CD14-positive monocyte (primary cell): ENCODE results near the gene CTNNBL1. TPM values are rescaled to one million over a fixed set of nuclear protein-coding genes. Genes with fewer than 3 reads are reported as not detected.

Experiments
- DNase-seq, 3 donors: peaks; one replicate each; pipeline ENCODE4 v3.0.0-alpha.2; 2011 to 2022
- H2AFZ ChIP-seq: 2 replicates; pipeline ENCODE4 v1.6.0; 2012; ENCODE audit warnings: mild to moderate bottlenecking, low read depth, low read length, inconsistent platforms; ENCODE audit not compliant: insufficient read depth, poor library complexity, severe bottlenecking
- H3K27ac ChIP-seq, 2 donors: 1 replicate in 1 of 2; 2 replicates in 1 of 2; pipeline ENCODE4 v1.5.1; 2012 to 2013; ENCODE audit warnings: low read length in 2 of 2, control low read depth in 1 of 2, inconsistent platforms in 1 of 2, low read depth in 1 of 2, mild to moderate bottlenecking in 1 of 2
- H3K27me3 ChIP-seq, 2 donors: one replicate each; pipeline versions ENCODE4 v1.6.0 to v1.6.1; 2011 to 2013; ENCODE audit warnings: low read length in 2 of 2; ENCODE audit not compliant: control insufficient read depth in 2 of 2, insufficient read depth in 2 of 2
- H3K36me3 ChIP-seq, 2 donors: replicated peaks in 1 of 2; 1 replicate in 1 of 2; 2 replicates in 1 of 2; pipeline versions ENCODE4 v1.5.1 to v1.6.1; 2012 to 2013; ENCODE audit warnings: low read length in 2 of 2, control low read depth in 1 of 2, inconsistent platforms in 1 of 2, mild to moderate bottlenecking in 1 of 2; ENCODE audit not compliant: insufficient read depth in 2 of 2, control insufficient read depth in 1 of 2
- H3K4me1 ChIP-seq, 2 donors: 1 replicate in 1 of 2; 2 replicates in 1 of 2; pipeline versions ENCODE4 v1.5.1 to v1.6.1; 2012 to 2013; ENCODE audit warnings: low read length in 2 of 2, control low read depth in 1 of 2, inconsistent platforms in 1 of 2, mild to moderate bottlenecking in 1 of 2, moderate library complexity in 1 of 2; ENCODE audit not compliant: insufficient read depth in 2 of 2, control insufficient read depth in 1 of 2
- H3K4me2 ChIP-seq: replicated peaks from 2 replicates; pipeline ENCODE3; 2012; ENCODE audit warnings: low read length, moderate library complexity, mild to moderate bottlenecking; ENCODE audit not compliant: poor library complexity, severe bottlenecking; ENCODE audit errors: extremely low read depth
- H3K4me3 ChIP-seq, 3 experiments: fragments of 200-600 bp in 1 of 3; sonication (generic) in 1 of 3; replicated peaks in 1 of 3; 1 replicate in 2 of 3; 2 replicates in 1 of 3; pipeline ENCODE4 v1.5.1; 2011 to 2013; ENCODE audit warnings: low read length in 3 of 3, mild to moderate bottlenecking in 3 of 3, control low read depth in 2 of 3, low read depth in 2 of 3, inconsistent platforms in 1 of 3, moderate library complexity in 1 of 3
- H3K79me2 ChIP-seq: 2 replicates; pipeline ENCODE4 v1.6.0; 2012; ENCODE audit warnings: mild to moderate bottlenecking, control low read depth, inconsistent platforms, low read length, moderate library complexity; ENCODE audit not compliant: insufficient read depth
- H3K9ac ChIP-seq: 2 replicates; pipeline ENCODE4 v1.6.0; 2017; ENCODE audit warnings: low read length, mild to moderate bottlenecking; ENCODE audit not compliant: insufficient read depth, poor library complexity, severe bottlenecking
- H3K9me3 ChIP-seq, 2 donors: replicated peaks in 1 of 2; 1 replicate in 1 of 2; 2 replicates in 1 of 2; pipeline versions ENCODE4 v1.5.1 to v1.6.1; 2012 to 2013; ENCODE audit warnings: low read length in 2 of 2, control low read depth in 1 of 2; ENCODE audit not compliant: control insufficient read depth in 1 of 2, insufficient read depth in 1 of 2
- H4K20me1 ChIP-seq: 2 replicates; pipeline ENCODE4 v1.6.0; 2012; ENCODE audit warnings: mild to moderate bottlenecking, low read length, control low read depth, moderate library complexity; ENCODE audit not compliant: insufficient read depth
- H3K27ac Mint-ChIP-seq, 7 donors: one replicate each; pipeline ENCODE4 v1.8.0; 2020; ENCODE audit warnings: mild to moderate bottlenecking in 7 of 7, mixed read lengths in 7 of 7, moderate library complexity in 6 of 7, inconsistent platforms in 2 of 7
- H3K27me3 Mint-ChIP-seq, 3 donors: one replicate each; pipeline ENCODE4 v1.8.0; 2021 to 2022; ENCODE audit warnings: low read depth in 3 of 3, mild to moderate bottlenecking in 3 of 3, mixed read lengths in 3 of 3, moderate library complexity in 3 of 3, inconsistent platforms in 1 of 3
- H3K36me3 Mint-ChIP-seq, 2 donors: one replicate each; pipeline ENCODE4 v1.8.0; 2020; ENCODE audit warnings: mixed read lengths in 2 of 2, inconsistent platforms in 1 of 2, mild to moderate bottlenecking in 1 of 2
- H3K4me1 Mint-ChIP-seq: one replicate; pipeline ENCODE4 v1.8.0; 2020; ENCODE audit warnings: mild to moderate bottlenecking, mixed read lengths
- H3K4me3 Mint-ChIP-seq, 2 donors: one replicate each; pipeline ENCODE4 v1.8.0; 2020; ENCODE audit warnings: mild to moderate bottlenecking in 2 of 2, mixed read lengths in 2 of 2, moderate library complexity in 1 of 2
- H3K9me3 Mint-ChIP-seq, 7 donors: one replicate each; pipeline ENCODE4 v1.8.0; 2020 to 2022; ENCODE audit warnings: mixed read lengths in 7 of 7, mild to moderate bottlenecking in 6 of 7, moderate library complexity in 6 of 7, inconsistent platforms in 2 of 7
- WGBS: methylation state at CpG from one replicate; pipeline ENCODE4 v1.1.5; 2013; ENCODE audit warnings: missing lambda C conversion rate; ENCODE audit not compliant: insufficient coverage; 5-methylcytosine and 5-hydroxymethylcytosine counted together
- intact Hi-C, 2 donors: fragments of 100-400 bp; cut with micrococcal nuclease; formaldehyde crosslinking; loops; one replicate each; pipeline versions ENCODE4 v1.15.0 to v1.15.1; 2023
- polyA plus RNA-seq, 3 donors: library from polyadenylated mRNA; depleted of rRNA in 1 of 3; unstranded in 2 of 3; stranded (reverse) in 1 of 3; fragments of 300-500 nt in 2 of 3; fragments of >200 nt in 1 of 3; fragmentation: Illumina TruSeq in 2 of 3; gene quantifications; 1 replicate in 2 of 3; 2 replicates in 1 of 3; pipeline ENCODE4 v1.2.3, GENCODE V29; 2012 to 2021
- TF ChIP-seq, protein P1 (sequence below): fragments of 200-600 bp; IDR thresholded peaks from one replicate; pipeline ENCODE4 v1.8.0; 2022; ENCODE audit warnings: antibody characterized with exemption, mild to moderate bottlenecking

CTNNBL1 gene
- polyA plus RNA-seq, 3 donors, result 35.5 to 83.2 (median 77.3) TPM

DNA sequence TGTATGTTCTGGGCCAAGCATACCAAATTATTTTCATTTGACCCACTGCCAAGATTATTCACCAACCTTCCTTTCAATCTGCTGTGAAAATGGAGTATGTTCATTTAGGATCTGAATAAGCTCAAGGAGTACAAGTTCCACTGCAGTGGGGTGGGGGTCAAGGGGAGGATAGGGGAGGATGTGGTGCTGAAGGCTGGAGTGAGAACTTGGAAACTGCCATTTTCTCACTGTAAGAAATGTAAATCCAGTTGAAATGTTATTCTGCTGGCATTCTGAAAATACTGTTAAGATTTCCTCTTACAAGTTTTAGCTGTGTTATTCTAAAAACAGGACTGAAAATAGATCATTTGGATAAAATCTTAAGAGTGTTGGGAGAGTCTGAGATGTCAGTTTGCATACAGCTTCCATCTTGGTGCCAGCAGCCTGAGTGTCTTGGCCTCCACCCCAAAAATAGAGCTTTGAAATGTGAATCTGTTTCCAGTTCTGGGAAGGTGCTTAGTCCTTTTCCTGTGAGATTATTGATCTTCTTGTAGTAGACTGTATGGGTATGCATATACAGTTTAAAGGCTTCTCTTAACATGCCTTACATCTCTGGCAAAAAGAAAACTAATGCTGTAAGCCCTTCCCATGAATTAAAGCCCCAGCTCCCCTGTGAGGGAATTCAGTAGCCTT, 84.3 kb downstream of the CTNNBL1 start:
- Histone ChIP-seq H3K9me3 (no peaks in the 10 kb centered on the region), H2AFZ (no peak overlapping the region), H3K4me1 (no peaks in the 10 kb centered on the region), H3K27me3 (no peaks in the 10 kb centered on the region), H3K36me3 (peaks cover 56 to 94% of the 10 kb centered on the region in 2 donors), H3K9ac (no peak overlapping the region), H3K27ac (no peak overlapping the region), H3K4me2 (no peak overlapping the region), H3K79me2 (no peaks in the 10 kb centered on the region), H4K20me1 (no peaks in the 10 kb centered on the region), H3K4me3 (no peak overlapping the region)
- H3K9me3 Mint-ChIP-seq, result peaks cover 0 to 3% (median 0%) of the 10 kb centered on the region in 7 donors
- peaks cover 7% of the 10 kb centered on the region for H3K4me1 Mint-ChIP-seq
- no peak for DNase-seq
- no peak overlapping the region for H3K27ac Mint-ChIP-seq
- no peak overlapping the region for H3K4me3 Mint-ChIP-seq
- intact Hi-C loops, result no loop called here
- H3K27me3 Mint-ChIP-seq, result no peaks in the 10 kb centered on the region
- H3K36me3 Mint-ChIP-seq, result peaks cover 67 to 68% of the 10 kb centered on the region in 2 donors
- TF ChIP-seq, protein P1, sequence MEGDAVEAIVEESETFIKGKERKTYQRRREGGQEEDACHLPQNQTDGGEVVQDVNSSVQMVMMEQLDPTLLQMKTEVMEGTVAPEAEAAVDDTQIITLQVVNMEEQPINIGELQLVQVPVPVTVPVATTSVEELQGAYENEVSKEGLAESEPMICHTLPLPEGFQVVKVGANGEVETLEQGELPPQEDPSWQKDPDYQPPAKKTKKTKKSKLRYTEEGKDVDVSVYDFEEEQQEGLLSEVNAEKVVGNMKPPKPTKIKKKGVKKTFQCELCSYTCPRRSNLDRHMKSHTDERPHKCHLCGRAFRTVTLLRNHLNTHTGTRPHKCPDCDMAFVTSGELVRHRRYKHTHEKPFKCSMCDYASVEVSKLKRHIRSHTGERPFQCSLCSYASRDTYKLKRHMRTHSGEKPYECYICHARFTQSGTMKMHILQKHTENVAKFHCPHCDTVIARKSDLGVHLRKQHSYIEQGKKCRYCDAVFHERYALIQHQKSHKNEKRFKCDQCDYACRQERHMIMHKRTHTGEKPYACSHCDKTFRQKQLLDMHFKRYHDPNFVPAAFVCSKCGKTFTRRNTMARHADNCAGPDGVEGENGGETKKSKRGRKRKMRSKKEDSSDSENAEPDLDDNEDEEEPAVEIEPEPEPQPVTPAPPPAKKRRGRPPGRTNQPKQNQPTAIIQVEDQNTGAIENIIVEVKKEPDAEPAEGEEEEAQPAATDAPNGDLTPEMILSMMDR, result no peak

DNA sequence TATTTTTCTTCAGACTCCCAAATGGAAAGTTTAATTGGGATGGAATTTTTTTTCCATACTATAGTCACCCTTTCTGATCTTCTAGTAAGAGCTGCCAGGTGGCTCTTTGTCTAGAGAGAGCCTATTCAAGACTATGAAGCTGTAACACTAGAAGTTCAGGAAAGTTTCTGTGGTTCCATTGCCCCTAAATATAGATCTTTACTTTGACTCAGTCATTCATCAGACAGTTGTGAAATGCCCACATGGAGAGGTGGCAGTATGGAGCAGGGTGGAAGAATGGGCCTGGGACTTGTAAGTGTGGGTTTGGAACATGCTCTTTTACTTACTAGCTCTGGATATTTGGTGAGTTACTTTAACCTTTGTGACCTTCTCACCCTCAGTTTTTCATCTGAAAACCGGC, 87.8 kb downstream of the CTNNBL1 start:
- no peak overlapping the region for H3K4me3 ChIP-seq
- H3K9me3 Mint-ChIP-seq, result peaks cover 0 to 3% (median 0%) of the 10 kb centered on the region in 7 donors
- H3K4me1 Mint-ChIP-seq, result peaks cover 5% of the 10 kb centered on the region
- H3K27ac ChIP-seq, result no peak overlapping the region
- no peak overlapping the region for H2AFZ ChIP-seq
- peaks cover 72 to 75% of the 10 kb centered on the region in 2 donors for H3K36me3 Mint-ChIP-seq
- no peaks in the 10 kb centered on the region for H3K27me3 ChIP-seq
- H3K4me2 ChIP-seq, result no peak overlapping the region
- no peak for DNase-seq
- no peak overlapping the region for H3K9ac ChIP-seq
- TF ChIP-seq, protein P1, result no peak
- no peak overlapping the region for H3K27ac Mint-ChIP-seq
- intact Hi-C loops, result no loop called here
- no peak overlapping the region for H3K4me3 Mint-ChIP-seq
- no peaks in the 10 kb centered on the region for H3K4me1 ChIP-seq
- H3K9me3 ChIP-seq, result no peaks in the 10 kb centered on the region
- peaks cover 0 to 3% (median 0%) of the 10 kb centered on the region in 3 donors for H3K27me3 Mint-ChIP-seq
- no peaks in the 10 kb centered on the region for H3K79me2 ChIP-seq
- H3K36me3 ChIP-seq, result peaks cover 45 to 88% of the 10 kb centered on the region in 2 donors
- WGBS, result no CpG with 5 or more reads among the region's 1 CpG
- no peaks in the 10 kb centered on the region for H4K20me1 ChIP-seq
